Measurements from ENCODE around the gene RDH12. TPM values are rescaled to one million over a fixed set of nuclear protein-coding genes. Genes with fewer than 3 reads are reported as not detected.

RDH12 gene
- polyA plus RNA-seq, 3 donors from 2014 or later: 0.17 TPM; not detected in 2

- H3K27me3 Mint-ChIP-seq (ENCODE audit: low read depth in 3 of 3): no peaks in the 10 kb centered on the region
- no peaks in the 10 kb centered on the region for H3K4me1 Mint-ChIP-seq
- peaks cover 44 to 73% (median 59%) of the 10 kb centered on the region in 3 donors for H3K36me3 Mint-ChIP-seq
- DNase-seq: no peak
- no peaks in the 10 kb centered on the region for H3K9me3 Mint-ChIP-seq
- no peak overlapping the region for H3K27ac Mint-ChIP-seq
- H3K4me3 Mint-ChIP-seq: no peak overlapping the region
Observed at GRCh38 chr14:67768219-67768618, 66.5 kb downstream of the RDH12 start.

GRCh38 chr14:67773844-67774377, 72.2 kb downstream of the RDH12 start:
- H3K27me3 Mint-ChIP-seq (ENCODE audit: low read depth in 3 of 3): no peaks in the 10 kb centered on the region
- no peak overlapping the region for H3K27ac Mint-ChIP-seq
- H3K36me3 Mint-ChIP-seq: peaks cover 53 to 80% (median 62%) of the 10 kb centered on the region in 3 donors
- no peaks in the 10 kb centered on the region for H3K4me1 Mint-ChIP-seq
- no peak for DNase-seq
- H3K4me3 Mint-ChIP-seq: no peak overlapping the region
- no peaks in the 10 kb centered on the region for H3K9me3 Mint-ChIP-seq

- H3K4me1 Mint-ChIP-seq: no peaks in the 10 kb centered on the region
- no peak overlapping the region for H3K4me3 Mint-ChIP-seq
- no peak for DNase-seq
- H3K36me3 Mint-ChIP-seq: peaks cover 49 to 83% (median 71%) of the 10 kb centered on the region in 3 donors
- H3K9me3 Mint-ChIP-seq: no peaks in the 10 kb centered on the region
- no peak overlapping the region for H3K27ac Mint-ChIP-seq
- peaks cover 0 to 2% (median 0%) of the 10 kb centered on the region in 3 donors for H3K27me3 Mint-ChIP-seq (ENCODE audit: low read depth in 3 of 3)
Observed at GRCh38 chr14:67776653-67777322, 75.1 kb downstream of the RDH12 start.

GRCh38 chr14:67778792-67779191, 77.1 kb downstream of the RDH12 start:
- Mint-ChIP-seq H3K36me3 (peaks cover 56 to 84% (median 67%) of the 10 kb centered on the region in 3 donors), H3K4me1 (no peaks in the 10 kb centered on the region), H3K9me3 (no peaks in the 10 kb centered on the region), H3K27me3 (ENCODE audit: low read depth in 3 of 3) (peaks cover 0 to 2% (median 0%) of the 10 kb centered on the region in 3 donors), H3K4me3 (no peak overlapping the region), H3K27ac (peak overlapping the region in 1 of 6 donors; percentile 43)
- DNase-seq: no peak

GRCh38 chr14:67782090-67782489, 80.4 kb downstream of the RDH12 start:
- Mint-ChIP-seq H3K36me3 (peaks cover 51 to 85% (median 64%) of the 10 kb centered on the region in 3 donors), H3K4me1 (no peaks in the 10 kb centered on the region), H3K27ac (peak overlapping the region in 2 of 6 donors; percentile 17 to 28), H3K27me3 (ENCODE audit: low read depth in 3 of 3) (peaks cover 0 to 2% (median 0%) of the 10 kb centered on the region in 3 donors), H3K9me3 (no peaks in the 10 kb centered on the region), H3K4me3 (no peak overlapping the region)
- no peak for DNase-seq

Other genes starting within 250 kb of the RDH12 start
- gene TMEM229B, start 213.2 kb upstream of the RDH12 start, polyA plus RNA-seq: 10 to 100 TPM; 28.0 to 67.1 (median 35.8) TPM
- gene PLEKHH1, start 168.6 kb upstream of the RDH12 start, polyA plus RNA-seq: under 1 TPM in 1 of 3 donors, not detected in 2; 0.22 TPM
- gene PIGH, start 101.6 kb upstream of the RDH12 start, polyA plus RNA-seq: 10 to 100 TPM; 28.8 to 41.9 (median 37.3) TPM
- gene ARG2, start 82.0 kb upstream of the RDH12 start, polyA plus RNA-seq: 1 to 10 TPM in 2 of 3 donors, under 1 TPM in 1; 0.41 to 2.0 (median 1.8) TPM
- 100 to 1,000 TPM in 2 of 3 donors, 10 to 100 TPM in 1; 75.0 to 118 (median 104) TPM for gene VTI1B, start 27.3 kb upstream of the RDH12 start, polyA plus RNA-seq
- 100 to 1,000 TPM in 1 of 3 donors, 10 to 100 TPM in 2; 62.7 to 113 (median 76.1) TPM for gene RDH11, start 6.1 kb upstream of the RDH12 start, polyA plus RNA-seq
- gene ZFYVE26, start 114.7 kb downstream of the RDH12 start, polyA plus RNA-seq: 1 to 10 TPM in 2 of 3 donors, not detected in 1; 3.1 to 4.3 TPM
- 10 to 100 TPM; 17.6 to 20.8 (median 17.7) TPM for gene RAD51B, start 117.9 kb downstream of the RDH12 start, polyA plus RNA-seq